AG08395 (cell line): ENCODE data around the gene TFAP2D.

ENCODE experiments used
- DNase-seq: peaks from one replicate; pipeline ENCODE4 v3.0.0; 2012; ENCODE audit warnings: mixed read lengths, low spot score

Gene TFAP2D

DNA sequence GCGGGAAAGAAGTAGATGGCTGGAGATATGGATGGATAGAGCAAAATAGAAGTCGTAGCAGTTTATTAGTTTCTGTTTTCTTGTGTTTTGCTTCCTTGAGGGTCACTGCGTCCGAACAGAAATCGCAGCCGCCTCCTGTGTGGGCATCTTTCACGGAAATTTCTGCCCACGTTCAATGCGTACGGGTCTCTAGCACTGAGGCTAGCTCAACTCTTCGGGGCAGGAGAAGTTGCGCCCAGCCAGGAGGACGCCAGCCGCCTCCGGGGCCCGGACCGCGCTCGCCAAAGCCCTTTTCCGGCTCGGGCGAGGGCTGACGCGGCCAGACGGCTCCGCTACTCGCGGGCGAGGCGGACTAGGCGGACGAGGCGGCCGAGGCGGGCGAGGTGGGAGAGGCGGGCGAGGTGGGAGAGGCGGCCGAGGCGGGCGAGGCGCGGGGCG is 106.2 kb downstream of the TFAP2D start:
- no peak for DNase-seq

DNA sequence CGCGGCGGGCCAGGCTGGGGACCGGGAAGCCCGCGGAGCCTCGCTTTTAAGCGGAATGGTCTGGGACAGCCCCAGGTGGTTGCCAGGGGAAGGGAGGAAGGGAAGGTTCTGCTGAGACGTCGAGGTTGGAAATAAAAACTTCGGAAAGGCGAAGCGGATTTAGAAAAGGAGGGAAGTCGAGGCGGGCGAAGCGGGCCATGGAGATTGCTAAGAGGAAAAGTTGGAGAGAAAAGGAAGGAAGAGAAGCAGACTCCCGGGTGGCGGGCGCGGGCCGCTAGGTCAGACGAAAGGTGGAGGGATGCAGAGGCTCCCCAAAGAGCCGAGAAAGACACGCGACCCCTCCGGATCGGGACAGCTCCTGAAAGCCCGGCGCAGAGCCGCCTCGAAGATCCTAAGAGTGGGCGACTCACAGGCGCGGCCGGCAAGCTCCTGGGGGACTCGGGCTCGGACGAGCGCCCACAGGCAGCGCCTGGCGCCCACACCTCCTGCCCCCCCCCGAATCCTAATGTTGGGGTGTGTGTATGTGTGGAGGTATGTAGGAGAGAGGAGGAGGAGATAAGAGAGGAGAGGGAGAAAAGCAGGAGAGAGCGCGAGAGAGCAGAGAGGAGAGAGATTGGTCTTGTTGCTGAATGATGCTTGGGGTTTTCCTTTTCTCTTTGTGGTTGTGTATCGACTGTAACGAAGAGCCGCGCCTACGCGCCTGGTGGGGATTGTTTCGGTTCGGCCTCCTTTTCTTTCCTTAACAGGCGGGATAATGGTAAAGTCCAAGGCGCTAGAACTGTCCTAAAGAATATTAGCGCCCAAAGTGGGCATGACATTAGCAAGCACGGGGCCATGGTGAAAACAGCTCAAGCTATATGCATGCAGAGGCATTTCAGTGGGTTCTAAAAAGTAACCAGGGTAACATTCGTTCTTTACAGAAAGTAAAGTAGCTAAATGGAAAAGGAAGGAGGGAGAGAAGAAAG is 106.9 kb downstream of the TFAP2D start:
- DNase-seq = no peak

DNA sequence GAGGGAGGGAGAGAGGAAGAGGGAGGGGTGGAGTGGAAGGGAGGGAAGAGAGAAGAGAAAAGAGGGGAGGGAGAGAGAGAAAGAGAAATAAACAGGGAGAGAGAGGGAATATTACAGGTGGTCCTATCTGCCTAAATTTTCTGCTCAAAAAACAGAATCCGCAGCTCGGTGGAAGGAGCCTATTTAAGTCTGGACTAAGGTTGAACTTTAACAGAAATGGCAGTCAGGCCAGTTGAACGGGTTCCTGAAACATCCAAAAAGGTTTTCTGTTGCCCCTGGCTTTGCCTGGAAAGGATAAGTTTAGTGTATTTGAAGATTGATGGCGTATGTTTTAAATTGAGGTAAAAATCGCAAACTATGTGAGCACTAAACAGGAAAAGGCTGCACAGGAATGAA is 107.5 kb downstream of the TFAP2D start:
- no peak for DNase-seq

DNA sequence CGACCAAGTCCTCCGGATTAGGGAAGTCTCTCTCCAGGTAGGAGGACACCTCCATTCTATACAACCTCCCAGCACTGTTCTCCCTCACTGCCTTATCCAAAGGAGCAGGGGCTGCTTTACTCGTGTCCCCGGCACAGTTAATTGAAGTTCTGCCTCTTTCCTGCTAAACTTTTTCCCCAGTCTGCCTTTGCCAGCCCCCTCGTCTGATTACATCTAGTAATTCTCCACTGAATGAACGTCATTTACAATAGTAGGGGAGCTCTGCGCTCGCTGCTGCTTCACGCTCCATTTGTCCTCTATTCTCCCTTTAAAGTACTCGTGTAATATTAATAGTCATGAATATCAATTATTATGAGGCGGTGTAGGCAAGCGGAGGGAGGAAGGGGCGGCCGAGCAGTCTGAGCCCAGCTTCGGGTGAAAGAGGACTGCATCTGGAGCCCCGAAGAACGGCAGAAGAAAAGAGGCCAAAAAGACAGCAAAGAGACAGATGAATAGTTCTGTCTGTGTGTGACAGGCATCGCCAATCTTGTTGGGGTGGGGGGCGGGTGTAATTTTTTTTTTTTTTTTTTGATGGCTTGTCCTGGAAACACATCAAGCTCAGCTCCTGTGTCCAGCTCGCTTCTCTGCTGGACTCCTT is 108.2 kb downstream of the TFAP2D start:
- no peak for DNase-seq

DNA sequence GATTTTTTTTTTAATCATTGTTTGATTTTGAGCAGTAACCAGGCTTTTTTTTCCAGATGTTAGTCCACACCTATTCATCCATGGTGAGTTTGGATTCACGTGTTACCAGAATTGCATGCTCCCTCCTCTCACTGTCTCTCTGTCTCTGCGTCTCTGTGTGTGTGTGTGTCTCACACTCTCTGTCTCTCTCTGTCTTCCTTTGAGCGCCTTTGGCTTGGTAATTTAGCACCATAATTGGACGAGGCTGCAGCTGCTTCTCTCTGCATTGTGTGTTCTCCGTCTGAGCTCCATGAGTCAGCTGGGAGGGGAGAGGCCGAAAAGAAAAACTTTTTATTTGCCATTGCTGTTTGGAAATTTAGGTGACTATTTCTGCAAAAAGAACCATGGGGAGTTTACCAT is 108.8 kb downstream of the TFAP2D start:
- no peak for DNase-seq
